Uterus (tissue), 4 donors: ENCODE measurements around the gene SLC17A2. TPM values are rescaled to one million over a fixed set of nuclear protein-coding genes. Genes with fewer than 3 reads are reported as not detected.

Source experiments
- DNase-seq, 2 donors: peaks; one replicate each; pipeline ENCODE4 v3.0.0-alpha.2; 2019 to 2020
- H3K27ac ChIP-seq, 2 donors: fragments of 200-600 bp; sonication (generic); 1 replicate in 1 of 2; 2 replicates in 1 of 2; pipeline ENCODE4 v1.5.1; 2016 to 2018
- H3K27me3 ChIP-seq, 2 donors: fragments of 200-600 bp; sonication (generic); one replicate each; pipeline ENCODE4 v1.5.1; 2018 to 2019; ENCODE audit warnings: control low read depth in 1 of 2
- H3K36me3 ChIP-seq, 2 donors: fragments of 200-600 bp; sonication (generic); one replicate each; pipeline ENCODE4 v1.5.1; 2019; ENCODE audit warnings: control low read depth in 1 of 2
- H3K4me1 ChIP-seq, 2 donors: fragments of 200-600 bp; sonication (generic); one replicate each; pipeline ENCODE4 v1.5.1; 2018 to 2019; ENCODE audit warnings: control low read depth in 1 of 2
- H3K4me3 ChIP-seq, 2 donors: fragments of 200-600 bp; sonication (generic); 1 replicate in 1 of 2; 2 replicates in 1 of 2; pipeline ENCODE4 v1.5.1; 2018 to 2019; ENCODE audit warnings: mild to moderate bottlenecking in 1 of 2
- H3K9me3 ChIP-seq, 2 donors: fragments of 200-600 bp; sonication (generic); one replicate each; pipeline ENCODE4 v1.5.1; 2019; ENCODE audit warnings: control low read depth in 1 of 2
- POLR2A ChIP-seq, 2 donors: fragments of 450-650 bp; IDR thresholded peaks; one replicate each; pipeline ENCODE4 v1.6.1; 2016; ENCODE audit warnings: antibody characterized with exemption in 2 of 2, mild to moderate bottlenecking in 1 of 2, moderate library complexity in 1 of 2
- intact Hi-C: fragments of 100-400 bp; cut with DNase I; formaldehyde crosslinking; loops from one replicate; pipeline ENCODE4 v1.15.1; 2023; ENCODE audit warnings: low total_unique reads
- total RNA-seq, 4 donors: library from RNA; depleted of rRNA in 3 of 4; stranded (reverse); fragments of >200 nt in 3 of 4; gene quantifications; one replicate each; pipeline versions ENCODE4 v1.1.0 to v1.2.4, GENCODE V29; 2014 to 2023
- TF ChIP-seq, protein P1 (sequence below), 4 experiments: fragments of 200-600 bp in 2 of 4; fragments of 450-650 bp in 2 of 4; sonication (generic) in 2 of 4; IDR thresholded peaks; one replicate each; pipeline ENCODE4 v1.5.1; 2016 to 2019; ENCODE audit warnings: antibody characterized with exemption in 4 of 4, mild to moderate bottlenecking in 2 of 4, moderate library complexity in 1 of 4
- donor health status: DM: yes; HTN: yes; CAD: no.

Gene SLC17A2
- total RNA-seq, 4 donors from 2014 or later: not detected

DNA sequence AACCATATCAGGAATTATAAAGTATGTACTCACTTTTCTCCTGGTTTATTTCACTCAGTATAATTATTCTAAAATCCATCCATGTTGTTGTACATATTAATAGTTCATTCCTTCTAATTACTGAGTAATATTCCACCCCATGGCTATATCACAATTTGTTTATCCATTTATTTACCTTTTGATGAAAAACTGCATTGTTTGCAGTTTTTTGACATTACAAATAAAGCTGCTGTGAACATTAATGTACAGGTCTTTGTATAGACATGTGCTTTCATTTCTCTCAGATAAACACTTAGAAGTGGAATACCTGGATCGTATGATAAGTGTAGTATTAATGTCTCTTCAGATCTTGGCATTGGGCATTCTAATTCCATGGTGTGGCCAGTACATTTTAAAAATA, 60.7 kb downstream of the SLC17A2 start:
- intact Hi-C loops: no loop called here
- Histone ChIP-seq H3K27me3 (no peaks in the 10 kb centered on the region), H3K4me3 (no peak overlapping the region), H3K4me1 (no peaks in the 10 kb centered on the region), H3K36me3 (no peaks in the 10 kb centered on the region), H3K9me3 (no peaks in the 10 kb centered on the region), H3K27ac (no peak overlapping the region)
- TF ChIP-seq POLR2A (IDR thresholded peaks at IDR 0.05): no peak
- TF ChIP-seq, protein P1, sequence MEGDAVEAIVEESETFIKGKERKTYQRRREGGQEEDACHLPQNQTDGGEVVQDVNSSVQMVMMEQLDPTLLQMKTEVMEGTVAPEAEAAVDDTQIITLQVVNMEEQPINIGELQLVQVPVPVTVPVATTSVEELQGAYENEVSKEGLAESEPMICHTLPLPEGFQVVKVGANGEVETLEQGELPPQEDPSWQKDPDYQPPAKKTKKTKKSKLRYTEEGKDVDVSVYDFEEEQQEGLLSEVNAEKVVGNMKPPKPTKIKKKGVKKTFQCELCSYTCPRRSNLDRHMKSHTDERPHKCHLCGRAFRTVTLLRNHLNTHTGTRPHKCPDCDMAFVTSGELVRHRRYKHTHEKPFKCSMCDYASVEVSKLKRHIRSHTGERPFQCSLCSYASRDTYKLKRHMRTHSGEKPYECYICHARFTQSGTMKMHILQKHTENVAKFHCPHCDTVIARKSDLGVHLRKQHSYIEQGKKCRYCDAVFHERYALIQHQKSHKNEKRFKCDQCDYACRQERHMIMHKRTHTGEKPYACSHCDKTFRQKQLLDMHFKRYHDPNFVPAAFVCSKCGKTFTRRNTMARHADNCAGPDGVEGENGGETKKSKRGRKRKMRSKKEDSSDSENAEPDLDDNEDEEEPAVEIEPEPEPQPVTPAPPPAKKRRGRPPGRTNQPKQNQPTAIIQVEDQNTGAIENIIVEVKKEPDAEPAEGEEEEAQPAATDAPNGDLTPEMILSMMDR (IDR thresholded peaks at IDR 0.05): no peak
- no peak for DNase-seq

DNA sequence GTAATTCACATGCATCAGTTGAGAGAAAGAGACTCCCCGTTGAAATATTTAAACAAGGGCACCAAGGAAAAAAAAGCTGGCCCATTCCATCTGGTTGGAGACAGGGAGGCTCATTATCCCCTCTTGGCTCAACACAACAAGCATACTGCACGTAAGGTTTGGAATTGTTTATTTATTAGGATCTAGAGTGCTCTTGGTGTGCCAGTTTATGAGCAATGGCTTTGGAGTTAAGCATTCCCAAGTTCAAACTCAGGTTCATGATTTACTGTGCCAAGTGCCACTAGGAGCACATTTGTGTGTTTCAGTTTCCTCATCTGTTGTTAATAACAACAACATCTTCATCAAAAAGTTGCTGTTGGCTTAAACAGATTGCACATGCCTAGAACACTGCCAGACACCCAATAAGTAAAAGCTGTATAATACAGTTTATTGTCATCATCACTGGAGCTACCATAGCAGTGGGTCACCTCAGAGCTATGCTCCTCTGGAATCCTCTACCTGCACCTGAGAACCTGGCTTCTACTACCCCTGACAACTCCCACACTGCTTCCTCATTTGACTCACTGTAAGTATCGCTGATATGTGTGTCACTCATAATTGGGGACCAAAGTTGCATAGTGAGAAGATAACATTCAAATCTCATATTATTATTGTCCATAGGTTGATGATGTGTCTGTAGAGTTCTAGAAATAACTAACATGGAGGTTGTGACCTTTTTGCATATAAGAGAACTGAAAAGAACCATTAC, 61.9 kb downstream of the SLC17A2 start:
- Histone ChIP-seq H3K4me3 (no peak overlapping the region), H3K27ac (no peak overlapping the region), H3K9me3 (no peaks in the 10 kb centered on the region), H3K27me3 (no peaks in the 10 kb centered on the region), H3K36me3 (no peaks in the 10 kb centered on the region), H3K4me1 (no peaks in the 10 kb centered on the region)
- intact Hi-C loops: no loop called here
- DNase-seq: no peak
- TF ChIP-seq, protein P1 (IDR thresholded peaks at IDR 0.05): no peak
- no peak for TF ChIP-seq POLR2A (IDR thresholded peaks at IDR 0.05)

DNA sequence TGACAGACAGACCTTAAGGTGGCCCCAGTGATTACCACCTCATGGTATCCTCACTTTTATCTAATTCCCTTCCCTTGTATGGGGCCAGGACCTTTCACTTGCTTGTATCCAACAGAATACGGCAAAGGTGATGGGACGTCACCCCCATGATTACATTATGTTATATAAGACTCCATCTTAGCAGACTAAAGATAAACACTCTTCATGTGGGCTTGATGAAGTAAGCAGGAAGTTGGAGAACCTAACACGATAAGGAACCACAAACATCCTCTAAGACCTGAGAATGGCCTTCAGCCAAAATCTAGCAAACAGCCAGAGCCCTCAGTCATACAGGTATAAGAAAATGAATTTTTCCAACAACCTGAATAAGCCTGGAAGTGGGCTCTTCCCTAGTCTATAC, 64.5 kb downstream of the SLC17A2 start:
- Histone ChIP-seq H3K4me3 (no peak overlapping the region), H3K27ac (no peak overlapping the region), H3K4me1 (no peaks in the 10 kb centered on the region), H3K27me3 (no peaks in the 10 kb centered on the region), H3K9me3 (no peaks in the 10 kb centered on the region), H3K36me3 (no peaks in the 10 kb centered on the region)
- intact Hi-C loops: no loop called here
- TF ChIP-seq, protein P1 (IDR thresholded peaks at IDR 0.05): no peak
- no peak for TF ChIP-seq POLR2A (IDR thresholded peaks at IDR 0.05)
- no peak for DNase-seq

DNA sequence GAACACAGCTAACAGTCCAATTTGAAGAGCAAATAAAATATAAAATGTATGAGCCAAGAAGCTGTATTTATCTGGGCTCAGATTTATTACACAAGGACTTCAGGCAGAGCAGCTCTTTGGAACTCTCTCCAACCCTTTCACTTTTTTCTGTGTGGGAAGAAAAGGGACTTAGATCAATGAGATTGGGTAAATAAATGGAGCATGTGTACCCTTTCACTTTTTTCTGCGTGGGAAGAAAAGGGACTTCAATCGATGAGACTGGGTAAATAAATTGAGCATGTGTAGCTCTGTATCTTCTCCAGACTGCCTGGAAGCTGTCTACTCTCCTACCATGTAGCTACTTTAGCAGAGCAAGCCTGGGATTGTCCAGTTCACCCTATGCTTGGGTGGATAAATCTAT, 67.1 kb downstream of the SLC17A2 start:
- Histone ChIP-seq H3K36me3 (no peaks in the 10 kb centered on the region), H3K27ac (no peak overlapping the region), H3K9me3 (no peaks in the 10 kb centered on the region), H3K4me1 (no peaks in the 10 kb centered on the region), H3K27me3 (no peaks in the 10 kb centered on the region), H3K4me3 (no peak overlapping the region)
- intact Hi-C loops: no loop called here
- TF ChIP-seq, protein P1 (IDR thresholded peaks at IDR 0.05): no peak
- no peak for TF ChIP-seq POLR2A (IDR thresholded peaks at IDR 0.05)
- DNase-seq: no peak

Other genes starting within 250 kb of the SLC17A2 start
- gene SLC17A4, start 175.9 kb downstream of the SLC17A2 start, total RNA-seq: under 1 TPM in 1 of 4 donors, not detected in 3; under 0.01 TPM
- gene SLC17A1, start 98.6 kb downstream of the SLC17A2 start, total RNA-seq: not detected
- not detected for gene SLC17A3, start 56.4 kb downstream of the SLC17A2 start, total RNA-seq
- gene TRIM38, start 32.1 kb upstream of the SLC17A2 start, total RNA-seq: 10 to 100 TPM in 3 of 4 donors, 1 to 10 TPM in 1; 9.1 to 18.5 (median 10.6) TPM
- 1 to 10 TPM; 1.2 to 8.4 (median 6.2) TPM for gene HFE, start 156.7 kb upstream of the SLC17A2 start, total RNA-seq